Right atrium auricular region (tissue), 2 donors: ENCODE results near the gene HOXA3. TPM values are rescaled to one million over a fixed set of nuclear protein-coding genes. Genes with fewer than 3 reads are reported as not detected.

Experiments
- DNase-seq: peaks from one replicate; pipeline ENCODE4 v3.0.0-alpha.2; 2019; ENCODE audit warnings: low spot score
- H3K27ac ChIP-seq, 2 donors: fragments of 200-600 bp; sonication (generic); 1 replicate in 1 of 2; 2 replicates in 1 of 2; pipeline ENCODE4 v1.5.1; 2016 to 2019
- H3K27me3 ChIP-seq, 2 donors: fragments of 200-600 bp; sonication (generic); one replicate each; pipeline versions ENCODE4 v1.5.1 to v1.6.0; 2017 to 2019
- H3K36me3 ChIP-seq: fragments of 200-600 bp; sonication (generic); one replicate; pipeline ENCODE4 v1.5.1; 2016
- H3K4me1 ChIP-seq, 2 donors: fragments of 200-600 bp; sonication (generic); one replicate each; pipeline versions ENCODE4 v1.5.1 to v1.6.0; 2017 to 2019
- H3K4me3 ChIP-seq, 2 donors: fragments of 200-600 bp; sonication (generic); 1 replicate in 1 of 2; 2 replicates in 1 of 2; pipeline ENCODE4 v1.5.1; 2017 to 2019; ENCODE audit warnings: mild to moderate bottlenecking in 1 of 2, moderate library complexity in 1 of 2
- H3K9me3 ChIP-seq, 2 donors: fragments of 200-600 bp; sonication (generic); one replicate each; pipeline ENCODE4 v1.5.1; 2019
- total RNA-seq, 2 donors: library from RNA; depleted of rRNA; stranded (reverse); fragments of >200 nt; gene quantifications; one replicate each; pipeline ENCODE4 v1.1.0, GENCODE V29; 2016
- TF ChIP-seq, protein P1 (sequence below), 2 donors: fragments of 200-600 bp; sonication (generic); IDR thresholded peaks; one replicate each; pipeline ENCODE4 v1.5.1; 2019; ENCODE audit warnings: antibody characterized with exemption in 2 of 2

The HOXA3 gene
- total RNA-seq, 2 donors from 2014 or later: 0.28 to 0.30 TPM

- Histone ChIP-seq H3K27me3 (peaks cover 12 to 34% of the 10 kb centered on the region in 2 donors), H3K9me3 (peaks cover 0 to 11% of the 10 kb centered on the region in 2 donors), H3K4me1 (peaks cover 0 to 16% of the 10 kb centered on the region in 2 donors), H3K4me3 (no peak overlapping the region), H3K27ac (no peak overlapping the region), H3K36me3 (no peaks in the 10 kb centered on the region)
- no peak for DNase-seq
- TF ChIP-seq, protein P1, sequence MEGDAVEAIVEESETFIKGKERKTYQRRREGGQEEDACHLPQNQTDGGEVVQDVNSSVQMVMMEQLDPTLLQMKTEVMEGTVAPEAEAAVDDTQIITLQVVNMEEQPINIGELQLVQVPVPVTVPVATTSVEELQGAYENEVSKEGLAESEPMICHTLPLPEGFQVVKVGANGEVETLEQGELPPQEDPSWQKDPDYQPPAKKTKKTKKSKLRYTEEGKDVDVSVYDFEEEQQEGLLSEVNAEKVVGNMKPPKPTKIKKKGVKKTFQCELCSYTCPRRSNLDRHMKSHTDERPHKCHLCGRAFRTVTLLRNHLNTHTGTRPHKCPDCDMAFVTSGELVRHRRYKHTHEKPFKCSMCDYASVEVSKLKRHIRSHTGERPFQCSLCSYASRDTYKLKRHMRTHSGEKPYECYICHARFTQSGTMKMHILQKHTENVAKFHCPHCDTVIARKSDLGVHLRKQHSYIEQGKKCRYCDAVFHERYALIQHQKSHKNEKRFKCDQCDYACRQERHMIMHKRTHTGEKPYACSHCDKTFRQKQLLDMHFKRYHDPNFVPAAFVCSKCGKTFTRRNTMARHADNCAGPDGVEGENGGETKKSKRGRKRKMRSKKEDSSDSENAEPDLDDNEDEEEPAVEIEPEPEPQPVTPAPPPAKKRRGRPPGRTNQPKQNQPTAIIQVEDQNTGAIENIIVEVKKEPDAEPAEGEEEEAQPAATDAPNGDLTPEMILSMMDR (IDR thresholded peaks at IDR 0.05): no peak
Observed at GRCh38 chr7:27091941-27092818, 60.2 kb downstream of the HOXA3 start.

GRCh38 chr7:27091105-27091504 is 61.3 kb downstream of the HOXA3 start:
- H3K9me3 ChIP-seq: peaks cover 0 to 11% of the 10 kb centered on the region in 2 donors
- H3K27ac ChIP-seq: no peak overlapping the region
- peaks cover 0 to 5% of the 10 kb centered on the region in 2 donors for H3K4me1 ChIP-seq
- TF ChIP-seq, protein P1 (IDR thresholded peaks at IDR 0.05): no peak
- peaks cover 11 to 33% of the 10 kb centered on the region in 2 donors for H3K27me3 ChIP-seq
- no peak for DNase-seq
- no peak overlapping the region for H3K4me3 ChIP-seq
- no peaks in the 10 kb centered on the region for H3K36me3 ChIP-seq

- Histone ChIP-seq H3K9me3 (peaks cover 0 to 11% of the 10 kb centered on the region in 2 donors), H3K27me3 (peaks cover 3 to 26% of the 10 kb centered on the region in 2 donors), H3K27ac (no peak overlapping the region), H3K4me3 (no peak overlapping the region), H3K4me1 (no peaks in the 10 kb centered on the region), H3K36me3 (no peaks in the 10 kb centered on the region)
- DNase-seq: no peak
- TF ChIP-seq, protein P1 (IDR thresholded peaks at IDR 0.05): no peak
Observed at GRCh38 chr7:27088002-27088922, 64.1 kb downstream of the HOXA3 start.

GRCh38 chr7:27083646-27084045 is 68.7 kb downstream of the HOXA3 start:
- H3K9me3 ChIP-seq: peaks cover 0 to 11% of the 10 kb centered on the region in 2 donors
- no peak for DNase-seq
- H3K27ac ChIP-seq: no peak overlapping the region
- H3K4me1 ChIP-seq: no peaks in the 10 kb centered on the region
- no peaks in the 10 kb centered on the region for H3K36me3 ChIP-seq
- TF ChIP-seq, protein P1 (IDR thresholded peaks at IDR 0.05): no peak
- no peak overlapping the region for H3K4me3 ChIP-seq
- peaks cover 2 to 19% of the 10 kb centered on the region in 2 donors for H3K27me3 ChIP-seq

- Histone ChIP-seq H3K27me3 (peaks cover 0 to 5% of the 10 kb centered on the region in 2 donors), H3K9me3 (peaks cover 0 to under 1% of the 10 kb centered on the region in 2 donors), H3K4me1 (no peaks in the 10 kb centered on the region), H3K4me3 (no peak overlapping the region), H3K36me3 (no peaks in the 10 kb centered on the region), H3K27ac (no peak overlapping the region)
- DNase-seq: no peak
- TF ChIP-seq, protein P1 (IDR thresholded peaks at IDR 0.05): no peak
Observed at GRCh38 chr7:27082171-27082570, 70.2 kb downstream of the HOXA3 start.
